ENCODE results near the gene EGFL6. TPM values are rescaled to one million over a fixed set of nuclear protein-coding genes. Genes with fewer than 3 reads are reported as not detected.
"Not testable (repeated sequence)": the region's sequence is repeated elsewhere in the genome, so short reads cannot be mapped to it uniquely, and the experiment has no call there.

The EGFL6 gene
- total RNA-seq, 1 experiment from 2014 or later, result not detected

- Histone ChIP-seq H3K27ac (ENCODE audit: low read length) (no peak overlapping the region), H3K79me2 (ENCODE audit: low read length) (no peaks in the 10 kb centered on the region), H3K4me1 (ENCODE audit: insufficient read depth, low read length) (peaks cover 23% of the 10 kb centered on the region), H3F3A (ENCODE audit: low read length, unreplicated experiment) (no peaks in the 10 kb centered on the region), H2AFZ (ENCODE audit: low read length) (no peak overlapping the region), H3K9me3 (ENCODE audit: low read length) (no peaks in the 10 kb centered on the region), H3K4me3 (ENCODE audit: low read length) (no peak overlapping the region), H3K9me2 (replicated peaks; ENCODE audit: low read length) (no peaks in the 10 kb centered on the region), H3K4me2 (ENCODE audit: low read length) (no peak overlapping the region), H3K27me3 (ENCODE audit: low read length) (no peaks in the 10 kb centered on the region), H3K9ac (ENCODE audit: low read length) (no peak overlapping the region), H4K20me1 (ENCODE audit: low read length) (no peaks in the 10 kb centered on the region), H3K36me3 (ENCODE audit: low read depth, low read length) (no peaks in the 10 kb centered on the region)
- no peak for DNase-seq
- TF ChIP-seq EZH2phosphoT487 (IDR thresholded peaks at IDR 0.05; ENCODE audit: borderline replicate concordance, low read length), result no peak
- TF ChIP-seq, protein P1, sequence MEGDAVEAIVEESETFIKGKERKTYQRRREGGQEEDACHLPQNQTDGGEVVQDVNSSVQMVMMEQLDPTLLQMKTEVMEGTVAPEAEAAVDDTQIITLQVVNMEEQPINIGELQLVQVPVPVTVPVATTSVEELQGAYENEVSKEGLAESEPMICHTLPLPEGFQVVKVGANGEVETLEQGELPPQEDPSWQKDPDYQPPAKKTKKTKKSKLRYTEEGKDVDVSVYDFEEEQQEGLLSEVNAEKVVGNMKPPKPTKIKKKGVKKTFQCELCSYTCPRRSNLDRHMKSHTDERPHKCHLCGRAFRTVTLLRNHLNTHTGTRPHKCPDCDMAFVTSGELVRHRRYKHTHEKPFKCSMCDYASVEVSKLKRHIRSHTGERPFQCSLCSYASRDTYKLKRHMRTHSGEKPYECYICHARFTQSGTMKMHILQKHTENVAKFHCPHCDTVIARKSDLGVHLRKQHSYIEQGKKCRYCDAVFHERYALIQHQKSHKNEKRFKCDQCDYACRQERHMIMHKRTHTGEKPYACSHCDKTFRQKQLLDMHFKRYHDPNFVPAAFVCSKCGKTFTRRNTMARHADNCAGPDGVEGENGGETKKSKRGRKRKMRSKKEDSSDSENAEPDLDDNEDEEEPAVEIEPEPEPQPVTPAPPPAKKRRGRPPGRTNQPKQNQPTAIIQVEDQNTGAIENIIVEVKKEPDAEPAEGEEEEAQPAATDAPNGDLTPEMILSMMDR (conservative IDR thresholded peaks at IDR 0.05; ENCODE audit: low read depth, low read length), result no peak
- TF ChIP-seq EZH2 (IDR thresholded peaks at IDR 0.05; ENCODE audit: low read length, unreplicated experiment), result no peak
- no peak; the same call in 1 of the 2 replicates for ATAC-seq
- intact Hi-C loops (cut with micrococcal nuclease), result no loop called here
- BruUV-seq (replicated peaks), result no TSS peak
- ChIA-PET POLR2A (ENCODE audit: unreplicated experiment) (no interaction called here), CTCF (no interaction called here)
Measured at GRCh38 chrX:13666836-13667235, 97.4 kb downstream of the EGFL6 start.

DNA sequence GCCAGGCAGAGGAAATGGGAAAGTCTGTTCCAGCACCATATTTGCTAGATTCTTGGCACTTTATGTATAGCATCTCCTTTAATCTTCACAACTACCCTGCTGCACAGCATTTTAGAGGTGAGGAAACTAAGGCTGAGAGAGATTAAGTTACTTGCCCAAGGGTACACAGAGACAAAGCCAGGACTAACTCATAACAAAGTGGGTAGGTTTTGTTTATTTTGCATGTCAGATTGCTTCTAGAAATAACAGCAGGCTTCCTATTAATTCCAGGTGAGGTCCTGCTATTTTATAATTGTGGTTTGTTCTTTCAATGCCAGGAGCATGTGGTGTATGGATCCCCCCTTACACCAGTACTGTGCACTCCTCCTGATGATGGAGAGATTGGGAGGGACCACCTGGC is 98.5 kb downstream of the EGFL6 start:
- Histone ChIP-seq H3F3A (ENCODE audit: low read length, unreplicated experiment) (no peaks in the 10 kb centered on the region), H3K9me3 (ENCODE audit: low read length) (no peaks in the 10 kb centered on the region), H2AFZ (ENCODE audit: low read length) (no peak overlapping the region), H3K27me3 (ENCODE audit: low read length) (no peaks in the 10 kb centered on the region), H3K4me2 (ENCODE audit: low read length) (no peak overlapping the region), H3K36me3 (ENCODE audit: low read depth, low read length) (no peaks in the 10 kb centered on the region), H3K79me2 (ENCODE audit: low read length) (no peaks in the 10 kb centered on the region), H3K9me2 (replicated peaks; ENCODE audit: low read length) (no peaks in the 10 kb centered on the region), H3K27ac (ENCODE audit: low read length) (peak overlapping the region; percentile 84), H3K4me3 (ENCODE audit: low read length) (no peak overlapping the region), H3K4me1 (ENCODE audit: insufficient read depth, low read length) (peaks cover 23% of the 10 kb centered on the region), H3K9ac (ENCODE audit: low read length) (no peak overlapping the region), H4K20me1 (ENCODE audit: low read length) (no peaks in the 10 kb centered on the region)
- peak; percentile 26 for DNase-seq
- intact Hi-C loops (cut with micrococcal nuclease), result no loop called here
- ATAC-seq, result no peak; the same call in 1 of the 2 replicates
- ChIA-PET POLR2A (ENCODE audit: unreplicated experiment) (no interaction called here), CTCF (no interaction called here)
- BruUV-seq (replicated peaks), result no TSS peak
- TF ChIP-seq, protein P1 (conservative IDR thresholded peaks at IDR 0.05; ENCODE audit: low read depth, low read length), result no peak
- TF ChIP-seq EZH2phosphoT487 (IDR thresholded peaks at IDR 0.05; ENCODE audit: borderline replicate concordance, low read length) (no peak), EZH2 (IDR thresholded peaks at IDR 0.05; ENCODE audit: low read length, unreplicated experiment) (no peak)

DNA sequence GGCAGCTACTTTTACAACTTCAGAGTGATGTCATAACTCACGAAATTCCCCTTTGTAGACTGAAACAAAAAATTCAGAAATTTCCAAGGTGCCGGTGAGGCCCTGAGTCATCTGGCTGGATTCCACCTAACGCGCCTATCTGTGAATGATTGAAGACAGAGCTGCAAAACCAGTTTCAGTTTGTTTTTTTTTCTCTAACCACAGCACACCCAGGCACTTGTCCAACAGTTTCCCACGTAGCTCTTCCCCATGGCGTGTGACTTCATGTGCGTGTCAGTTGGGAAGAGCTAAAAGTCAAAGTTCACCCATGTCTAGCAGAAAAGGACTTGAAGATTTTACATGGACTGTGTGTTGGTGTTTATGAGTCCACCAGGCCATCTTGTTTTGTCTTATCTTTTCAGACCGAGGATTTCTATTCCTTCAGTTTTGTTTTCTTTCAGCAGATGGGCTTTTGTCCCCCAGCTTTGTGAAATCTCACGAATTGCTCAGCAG is 99.9 kb downstream of the EGFL6 start:
- CTCF ChIA-PET, result no interaction called here
- DNase-seq (peak; percentile 97), ATAC-seq (peak; percentile 67)
- Histone ChIP-seq H3F3A (ENCODE audit: low read length, unreplicated experiment) (no peaks in the 10 kb centered on the region), H3K27me3 (ENCODE audit: low read length) (no peaks in the 10 kb centered on the region), H3K9me2 (replicated peaks; ENCODE audit: low read length) (no peaks in the 10 kb centered on the region), H2AFZ (ENCODE audit: low read length) (0 out of 2 replicates have a peak overlapping the region, but pooled peaks have one; percentile 30), H3K9me3 (ENCODE audit: low read length) (no peaks in the 10 kb centered on the region), H3K4me1 (ENCODE audit: insufficient read depth, low read length) (peaks cover 23% of the 10 kb centered on the region), H3K79me2 (ENCODE audit: low read length) (no peaks in the 10 kb centered on the region), H3K36me3 (ENCODE audit: low read depth, low read length) (no peaks in the 10 kb centered on the region), H3K4me2 (ENCODE audit: low read length) (peak overlapping the region; percentile 61), H3K9ac (ENCODE audit: low read length) (peak overlapping the region; percentile 60), H3K27ac (ENCODE audit: low read length) (peak overlapping the region; percentile 89), H4K20me1 (ENCODE audit: low read length) (no peaks in the 10 kb centered on the region), H3K4me3 (ENCODE audit: low read length) (no peak overlapping the region)
- BruUV-seq (replicated peaks), result no TSS peak
- POLR2A ChIA-PET (ENCODE audit: unreplicated experiment), result interaction anchor here (0.5 to 0.7 kb wide), 3 partner anchors 65 to 1204 kb away, joined by 4 to 11 read pairs (median 5); partner anchors contain the start of genes FANCB, OFD1 and TRAPPC2
- intact Hi-C loops (cut with micrococcal nuclease), result no loop called here
- TF ChIP-seq EZH2 (IDR thresholded peaks at IDR 0.05; ENCODE audit: low read length, unreplicated experiment) (no peak), EZH2phosphoT487 (IDR thresholded peaks at IDR 0.05; ENCODE audit: borderline replicate concordance, low read length) (no peak)
- TF ChIP-seq, protein P1 (conservative IDR thresholded peaks at IDR 0.05; ENCODE audit: low read depth, low read length), result no peak

DNA sequence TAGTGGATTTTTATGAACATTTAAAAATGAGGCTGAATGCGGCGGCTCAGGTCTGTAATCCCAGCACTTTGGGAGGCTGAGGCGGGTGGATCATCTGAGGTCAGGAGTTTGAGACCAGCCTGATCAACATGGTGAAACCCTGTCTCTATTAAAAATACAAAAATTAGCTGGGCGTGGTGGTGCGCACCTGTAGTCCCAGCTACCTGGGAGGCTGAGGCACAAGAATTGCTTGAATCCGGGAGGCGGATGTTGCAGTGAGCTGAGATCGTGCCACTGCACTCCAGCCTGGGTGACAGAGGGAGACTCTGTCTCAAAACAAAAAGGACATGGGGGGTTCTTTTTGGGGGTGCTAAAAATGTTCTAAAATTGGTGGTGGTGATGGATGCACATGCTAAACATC is 100.4 kb downstream of the EGFL6 start:
- BruUV-seq (replicated peaks); H3F3A ChIP-seq (ENCODE audit: low read length, unreplicated experiment); intact Hi-C loops (cut with micrococcal nuclease); H4K20me1 ChIP-seq (ENCODE audit: low read length); H3K36me3 ChIP-seq (ENCODE audit: low read depth, low read length); DNase-seq; CTCF ChIA-PET; H3K9me2 ChIP-seq (replicated peaks; ENCODE audit: low read length); H3K9me3 ChIP-seq (ENCODE audit: low read length); H3K4me3 ChIP-seq (ENCODE audit: low read length); H3K79me2 ChIP-seq (ENCODE audit: low read length); POLR2A ChIA-PET (ENCODE audit: unreplicated experiment); ATAC-seq; H3K27me3 ChIP-seq (ENCODE audit: low read length): not testable (repeated sequence)
- Histone ChIP-seq H3K9ac (ENCODE audit: low read length) (peak overlapping the region; percentile 53), H3K4me1 (ENCODE audit: insufficient read depth, low read length) (peaks cover 23% of the 10 kb centered on the region), H2AFZ (ENCODE audit: low read length) (0 out of 2 replicates have a peak overlapping the region, but pooled peaks have one; percentile 30), H3K4me2 (ENCODE audit: low read length) (peak overlapping the region; percentile 61), H3K27ac (ENCODE audit: low read length) (peak overlapping the region; percentile 89)

All from PC-3 (cell line).